GM23338 (cell line): ENCODE results near the gene KIAA0586. TPM values are rescaled to one million over a fixed set of nuclear protein-coding genes. Genes with fewer than 3 reads are reported as not detected.

Source experiments
- CREB1 ChIP-seq: fragments of 250-450 bp; sonication (Bioruptor Pico); IDR thresholded peaks from 2 replicates; pipeline ENCODE4 v1.5.0; 2020; ENCODE audit warnings: low read depth, mild to moderate bottlenecking, moderate library complexity
- ETS1 ChIP-seq: IDR thresholded peaks from 2 replicates; pipeline ENCODE4 v1.6.1; 2016; ENCODE audit warnings: antibody characterized with exemption
- EZH2phosphoT487 ChIP-seq: fragments of 200-600 bp; sonication (generic); IDR thresholded peaks from one replicate; pipeline ENCODE4 v1.8.1; 2018; ENCODE audit warnings: antibody characterized with exemption; ENCODE audit not compliant: unreplicated experiment
- JUNB ChIP-seq: IDR thresholded peaks from one replicate; pipeline ENCODE4 v1.6.1; 2016; ENCODE audit warnings: antibody characterized with exemption; ENCODE audit not compliant: unreplicated experiment
- POLR2AphosphoS5 ChIP-seq: IDR thresholded peaks from 2 replicates; pipeline ENCODE4 v1.6.1; 2016; ENCODE audit warnings: antibody characterized with exemption, low read depth
- STAT1 ChIP-seq: IDR thresholded peaks from one replicate; pipeline ENCODE4 v1.6.1; 2016; ENCODE audit warnings: antibody characterized with exemption; ENCODE audit not compliant: unreplicated experiment
- ZNF114 ChIP-seq: fragments of 250-450 bp; sonication (Bioruptor Pico); IDR thresholded peaks from 2 replicates; pipeline ENCODE4 v1.5.0; 2020; ENCODE audit warnings: mild to moderate bottlenecking, moderate library complexity
- ZNF462 ChIP-seq: fragments of 250-450 bp; sonication (Bioruptor Pico); IDR thresholded peaks from 2 replicates; pipeline ENCODE4 v1.5.0; 2020; ENCODE audit warnings: mild to moderate bottlenecking, moderate library complexity
- polyA plus RNA-seq: library from polyadenylated mRNA; unstranded; fragments of >200 nt; fragmentation: Nextera tagmentation; extraction: Ambion mirVana; gene quantifications from 2 replicates; pipeline ENCODE4 v1.2.1, GENCODE V29; 2016
- total RNA-seq: library from RNA; depleted of rRNA; stranded (reverse); fragments of >200 nt; shearing (Covaris generic); gene quantifications from 2 replicates; pipeline ENCODE4 v1.2.3, GENCODE V29; 2014
- TF ChIP-seq, protein P1 (sequence below): IDR thresholded peaks from one replicate; pipeline ENCODE4 v1.6.1; 2018; ENCODE audit warnings: antibody characterized with exemption; ENCODE audit not compliant: unreplicated experiment

The KIAA0586 gene
- total and polyA plus RNA-seq, 2 experiments from 2014 or later, result 22.2 to 23.7 TPM

DNA sequence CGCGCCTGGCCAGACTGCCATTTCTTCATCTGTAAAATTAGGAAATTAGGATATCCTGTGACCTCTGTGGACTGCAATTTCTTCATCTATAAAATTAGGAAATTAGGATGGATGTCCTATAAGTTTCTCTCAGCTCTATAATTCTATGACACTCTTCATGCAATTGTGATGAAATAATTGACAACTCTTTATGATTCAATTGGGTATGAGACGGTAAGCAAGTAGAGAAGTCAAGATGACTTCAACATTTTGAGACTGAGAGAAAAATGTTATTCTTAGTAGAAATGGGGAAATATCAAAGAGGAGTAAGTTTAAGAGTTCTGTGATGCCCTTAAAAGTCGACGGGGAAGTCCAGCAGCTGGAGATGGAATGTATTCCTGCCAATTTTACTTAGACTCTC is 12.0 kb downstream of the KIAA0586 start (continued):
- TF ChIP-seq ZNF462 (CRISPR knock-in tag), result no peak
- no peak for TF ChIP-seq CREB1 (CRISPR knock-in tag)
- no peak for TF ChIP-seq ZNF114 (CRISPR knock-in tag)
- TF ChIP-seq, protein P1, sequence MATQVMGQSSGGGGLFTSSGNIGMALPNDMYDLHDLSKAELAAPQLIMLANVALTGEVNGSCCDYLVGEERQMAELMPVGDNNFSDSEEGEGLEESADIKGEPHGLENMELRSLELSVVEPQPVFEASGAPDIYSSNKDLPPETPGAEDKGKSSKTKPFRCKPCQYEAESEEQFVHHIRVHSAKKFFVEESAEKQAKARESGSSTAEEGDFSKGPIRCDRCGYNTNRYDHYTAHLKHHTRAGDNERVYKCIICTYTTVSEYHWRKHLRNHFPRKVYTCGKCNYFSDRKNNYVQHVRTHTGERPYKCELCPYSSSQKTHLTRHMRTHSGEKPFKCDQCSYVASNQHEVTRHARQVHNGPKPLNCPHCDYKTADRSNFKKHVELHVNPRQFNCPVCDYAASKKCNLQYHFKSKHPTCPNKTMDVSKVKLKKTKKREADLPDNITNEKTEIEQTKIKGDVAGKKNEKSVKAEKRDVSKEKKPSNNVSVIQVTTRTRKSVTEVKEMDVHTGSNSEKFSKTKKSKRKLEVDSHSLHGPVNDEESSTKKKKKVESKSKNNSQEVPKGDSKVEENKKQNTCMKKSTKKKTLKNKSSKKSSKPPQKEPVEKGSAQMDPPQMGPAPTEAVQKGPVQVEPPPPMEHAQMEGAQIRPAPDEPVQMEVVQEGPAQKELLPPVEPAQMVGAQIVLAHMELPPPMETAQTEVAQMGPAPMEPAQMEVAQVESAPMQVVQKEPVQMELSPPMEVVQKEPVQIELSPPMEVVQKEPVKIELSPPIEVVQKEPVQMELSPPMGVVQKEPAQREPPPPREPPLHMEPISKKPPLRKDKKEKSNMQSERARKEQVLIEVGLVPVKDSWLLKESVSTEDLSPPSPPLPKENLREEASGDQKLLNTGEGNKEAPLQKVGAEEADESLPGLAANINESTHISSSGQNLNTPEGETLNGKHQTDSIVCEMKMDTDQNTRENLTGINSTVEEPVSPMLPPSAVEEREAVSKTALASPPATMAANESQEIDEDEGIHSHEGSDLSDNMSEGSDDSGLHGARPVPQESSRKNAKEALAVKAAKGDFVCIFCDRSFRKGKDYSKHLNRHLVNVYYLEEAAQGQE, result no peak
- no peak for TF ChIP-seq STAT1
- no peak for TF ChIP-seq ETS1
- no peak for TF ChIP-seq POLR2AphosphoS5
- no peak for TF ChIP-seq JUNB
- TF ChIP-seq EZH2phosphoT487, result no peak
